Measurements from ENCODE around the gene HOMER3.

GRCh38 chr19:18954094-18954493 is 13.1 kb upstream of the HOMER3 start:
- TF ChIP-seq CTCF (conservative IDR thresholded peaks at IDR 0.05 in 1 of 2, IDR thresholded peaks at IDR 0.05 in 1 of 2; ENCODE audit: extremely low read depth in 1 of 2, insufficient read depth in 1 of 2, low read depth in 1 of 2, low read length in 2 of 2) (no peak), EZH2 (IDR thresholded peaks at IDR 0.05; ENCODE audit: borderline replicate concordance, low read length) (no peak)

All from mammary epithelial cell (primary cell).